Hippocampal formation (tissue), 2 donors: Measurements from ENCODE around the gene EXD3.
"Not testable (repeated sequence)": the region's sequence is repeated elsewhere in the genome, so short reads cannot be mapped to it uniquely, and the experiment has no call there.

Experiments used
- DNase-seq, 2 donors: peaks; one replicate each; lab custom pipeline; 2025; lab: John Stamatoyannopoulos, UW

Gene EXD3

DNA sequence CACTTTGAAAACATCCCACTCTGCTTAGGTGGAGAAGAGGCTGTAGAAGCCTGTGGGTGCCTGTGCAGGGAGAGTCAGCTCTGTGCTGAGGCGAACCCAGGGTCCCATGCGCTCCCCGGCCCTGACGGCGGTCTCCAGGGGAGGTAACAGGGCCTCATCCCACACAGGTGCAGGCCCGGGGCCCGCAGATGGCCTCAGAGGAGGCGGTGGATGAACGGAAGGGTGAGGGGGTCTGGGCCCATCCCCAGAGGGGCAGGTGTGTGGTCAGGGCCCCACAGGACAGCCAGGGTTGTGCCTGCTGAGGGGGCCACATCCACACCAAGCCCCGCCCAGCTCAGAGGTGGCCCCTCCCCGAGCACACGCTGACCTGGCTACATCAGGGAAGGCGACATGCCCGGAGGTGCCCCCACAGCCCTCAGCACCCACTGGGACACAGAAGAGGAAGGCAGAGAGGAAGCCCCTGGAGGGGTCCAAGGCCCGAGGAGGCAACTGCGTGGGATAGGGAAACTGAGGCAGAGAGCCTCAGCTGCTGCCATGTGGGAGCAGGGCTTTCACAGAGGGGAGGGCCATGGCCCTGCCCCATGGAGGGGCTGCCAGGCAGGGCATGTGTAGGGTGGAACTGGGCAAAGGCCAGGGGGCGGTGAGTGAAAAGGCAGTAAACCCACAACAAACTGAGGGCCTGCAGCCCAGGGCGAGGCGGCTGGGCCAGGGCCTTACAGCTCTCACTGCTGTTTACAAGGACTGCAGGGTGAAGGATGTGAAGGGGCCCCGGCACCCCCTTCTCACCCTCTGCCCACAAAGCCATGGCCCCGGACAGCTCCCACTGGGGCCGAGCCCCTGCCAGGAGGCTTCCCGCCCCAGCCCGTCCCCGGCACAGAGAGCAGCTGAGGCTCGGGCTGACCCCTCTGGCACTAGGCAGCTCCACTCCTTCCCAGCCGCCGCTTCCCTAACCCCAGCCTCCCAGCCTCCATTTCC is 29.5 kb downstream of the EXD3 start:
- no peak for DNase-seq

DNA sequence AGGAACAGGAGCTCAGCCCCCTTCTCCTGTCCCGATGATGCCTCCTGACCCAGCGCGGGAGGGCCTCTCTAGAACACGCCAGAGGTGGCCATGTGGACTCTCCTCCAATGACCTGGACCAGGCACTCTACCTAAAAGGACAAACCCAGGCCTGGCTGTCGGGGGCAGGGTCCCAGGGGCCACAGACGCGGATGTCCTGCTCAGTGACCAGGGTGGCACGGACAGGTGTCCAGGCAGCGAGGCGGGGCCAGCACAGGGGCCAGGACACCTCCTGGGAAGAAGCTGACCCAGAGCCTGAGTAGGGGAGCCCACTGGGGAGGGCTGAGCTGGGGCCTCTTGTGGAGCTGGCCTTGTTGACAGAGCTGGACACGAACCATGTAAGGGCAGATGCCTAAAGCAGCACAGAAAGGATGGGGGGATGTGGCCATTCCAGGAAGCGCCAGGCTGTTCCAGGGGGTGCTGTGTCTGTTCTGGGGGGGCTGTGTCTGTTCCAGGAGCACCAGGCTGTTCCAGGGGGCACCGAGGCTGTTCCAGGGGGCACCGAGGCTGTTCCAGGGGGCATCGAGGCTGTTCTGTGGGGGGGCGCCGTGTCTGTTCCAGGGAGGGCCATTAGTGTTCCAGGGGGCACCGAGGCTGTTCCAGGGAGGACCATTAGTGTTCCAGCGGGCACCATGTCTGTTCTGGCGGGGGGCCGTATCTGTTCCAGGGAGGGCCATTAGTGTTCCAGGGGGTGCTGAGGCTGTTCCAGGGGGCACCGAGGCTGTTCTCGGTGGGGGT is 30.5 kb downstream of the EXD3 start:
- no peak for DNase-seq

DNA sequence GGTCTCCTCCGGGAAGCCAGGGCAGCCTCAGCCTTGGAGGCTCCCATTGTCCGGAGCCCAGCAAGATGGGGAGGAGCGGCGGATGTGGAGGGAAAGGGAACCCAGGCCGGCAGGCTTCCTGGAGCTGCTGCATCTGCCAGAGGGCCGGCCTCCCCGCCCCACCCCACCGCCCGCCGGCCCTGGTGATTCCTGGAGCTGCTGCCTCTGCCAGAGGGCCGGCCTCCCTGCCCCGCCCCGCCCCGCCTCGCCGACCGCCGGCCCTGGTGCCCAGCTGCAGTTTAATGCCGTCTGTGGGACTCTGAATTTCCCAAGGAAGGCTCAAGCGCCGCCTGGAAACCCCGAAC is 31.6 kb downstream of the EXD3 start:
- DNase-seq: no peak

DNA sequence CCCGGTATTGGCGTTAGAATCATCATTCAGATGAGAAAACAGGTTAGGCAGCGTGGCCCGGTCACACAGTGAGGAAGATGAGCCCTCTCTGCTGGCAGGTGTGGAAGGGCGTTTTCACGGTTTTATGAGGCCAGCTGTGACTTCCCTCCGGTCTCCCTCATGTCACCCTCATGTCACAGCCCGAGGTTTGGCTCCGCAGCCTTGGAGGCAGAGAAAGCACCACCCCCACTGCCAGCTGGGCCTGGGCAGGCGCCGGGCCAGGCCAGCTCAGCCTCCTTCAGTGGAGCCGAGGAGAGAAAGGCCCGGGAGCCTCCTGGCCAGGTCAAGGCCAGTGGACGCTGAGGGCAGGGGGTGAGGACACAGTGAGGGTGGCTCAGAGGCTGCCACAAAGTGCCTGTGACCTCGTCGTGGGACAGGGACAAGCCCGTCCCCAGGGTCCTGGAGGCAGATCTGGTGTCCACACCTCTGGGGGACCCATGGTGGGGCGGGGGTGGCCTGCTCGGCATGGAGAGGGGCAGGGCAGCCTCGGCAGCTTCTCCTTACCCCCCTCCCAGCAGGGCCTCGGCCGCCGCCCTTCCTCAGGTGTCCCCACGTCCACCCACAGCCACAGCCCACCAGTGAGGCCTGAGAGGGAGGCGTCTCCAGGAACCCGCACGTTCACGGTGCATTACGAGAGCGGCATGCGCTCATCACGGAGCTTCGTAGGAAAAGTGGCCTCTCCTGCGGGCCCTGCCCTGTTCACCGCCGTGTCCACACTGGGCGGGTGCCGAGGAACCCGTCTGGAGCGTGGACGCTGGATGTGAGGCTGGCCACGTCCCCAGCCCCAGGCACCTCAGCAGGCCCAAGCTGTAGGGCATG is 32.2 kb downstream of the EXD3 start:
- no peak for DNase-seq

DNA sequence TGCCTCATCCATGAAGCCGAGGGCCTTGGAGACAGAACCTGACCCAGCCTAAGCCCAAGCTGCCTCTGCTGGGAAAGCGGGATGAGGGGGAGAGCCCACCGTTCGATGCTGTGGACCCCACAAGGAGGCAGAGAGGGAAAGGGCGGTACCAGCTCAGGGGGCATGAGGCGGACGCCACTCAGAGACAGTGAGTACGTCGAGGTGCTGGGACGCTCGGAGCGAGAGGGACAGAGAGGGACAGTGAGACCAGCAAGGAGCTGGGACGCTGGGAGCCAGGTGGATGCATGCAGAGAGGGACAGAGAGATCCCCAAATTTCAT is 33.6 kb downstream of the EXD3 start:
- DNase-seq: no peak

DNA sequence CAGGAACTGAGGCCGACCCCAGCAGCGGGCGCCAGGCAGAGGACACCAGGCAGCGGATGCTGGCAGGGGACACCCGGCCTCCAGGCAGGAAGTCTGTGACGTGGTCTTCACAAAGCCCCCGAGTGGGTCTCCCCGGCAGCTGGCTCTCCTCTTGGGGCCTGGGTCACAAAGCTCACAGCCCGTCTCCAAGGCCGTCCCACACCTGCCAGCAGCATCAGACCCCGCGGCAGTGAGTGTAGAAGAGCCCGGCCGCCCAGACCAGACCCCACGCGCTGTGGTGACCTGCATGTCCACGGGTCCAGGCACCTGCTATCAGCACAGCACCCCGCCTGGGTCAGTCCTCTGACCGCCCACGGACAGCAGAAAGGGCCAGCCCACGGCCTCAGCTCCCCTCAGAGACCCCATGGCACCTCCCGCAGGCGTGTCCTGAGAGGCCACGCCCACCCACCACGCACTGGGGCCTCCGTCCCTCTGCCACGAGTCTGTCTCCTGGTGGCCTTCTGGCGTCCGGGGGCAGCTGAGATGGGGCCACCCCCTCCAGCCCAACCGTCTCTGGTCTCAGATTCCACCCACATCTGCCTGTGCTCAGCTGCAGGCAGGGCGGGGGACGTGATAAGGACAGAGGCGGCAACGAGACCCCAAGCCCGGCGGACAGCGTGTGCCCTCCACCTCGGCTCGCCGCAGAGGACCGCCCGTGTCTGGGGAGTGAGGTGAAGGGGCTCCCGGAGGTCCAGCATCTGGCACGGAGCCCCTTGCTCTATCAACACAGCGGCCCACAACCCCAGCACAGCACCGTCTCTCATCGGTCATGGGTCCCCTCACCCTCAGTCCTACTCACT is 34.2 kb downstream of the EXD3 start:
- DNase-seq: no peak

DNA sequence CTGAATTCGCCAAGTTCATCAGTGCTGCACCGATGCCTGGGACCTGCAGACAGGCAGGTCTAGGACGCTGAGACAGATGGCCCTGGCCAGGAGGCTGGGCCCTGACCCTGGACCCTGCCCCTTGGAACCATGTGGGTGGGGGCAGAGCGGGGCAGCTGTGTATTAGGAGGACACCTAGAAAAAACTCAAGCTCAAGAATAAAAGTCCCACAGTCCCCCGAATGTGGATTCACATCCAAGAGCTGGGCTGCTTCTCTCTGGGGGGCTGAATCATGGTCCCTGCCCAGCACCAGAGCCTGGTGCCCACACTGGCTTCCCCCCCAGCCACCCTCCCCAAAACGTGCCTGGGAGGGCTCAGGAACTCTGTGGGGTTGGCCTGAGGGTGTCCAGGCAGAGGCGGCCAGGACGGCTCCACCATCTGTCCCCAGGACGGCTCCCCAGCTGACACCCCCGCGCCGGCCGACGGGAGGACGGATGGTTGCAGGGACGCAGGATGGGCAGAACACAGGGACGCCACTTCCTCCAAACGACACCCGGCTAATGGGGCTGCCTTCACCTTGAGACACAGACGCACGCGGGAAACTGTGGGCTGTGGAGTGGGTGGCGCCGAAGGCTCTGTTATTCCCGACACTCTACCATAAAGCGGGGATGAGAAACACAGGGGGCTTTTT is 34.9 kb downstream of the EXD3 start:
- DNase-seq: no peak

DNA sequence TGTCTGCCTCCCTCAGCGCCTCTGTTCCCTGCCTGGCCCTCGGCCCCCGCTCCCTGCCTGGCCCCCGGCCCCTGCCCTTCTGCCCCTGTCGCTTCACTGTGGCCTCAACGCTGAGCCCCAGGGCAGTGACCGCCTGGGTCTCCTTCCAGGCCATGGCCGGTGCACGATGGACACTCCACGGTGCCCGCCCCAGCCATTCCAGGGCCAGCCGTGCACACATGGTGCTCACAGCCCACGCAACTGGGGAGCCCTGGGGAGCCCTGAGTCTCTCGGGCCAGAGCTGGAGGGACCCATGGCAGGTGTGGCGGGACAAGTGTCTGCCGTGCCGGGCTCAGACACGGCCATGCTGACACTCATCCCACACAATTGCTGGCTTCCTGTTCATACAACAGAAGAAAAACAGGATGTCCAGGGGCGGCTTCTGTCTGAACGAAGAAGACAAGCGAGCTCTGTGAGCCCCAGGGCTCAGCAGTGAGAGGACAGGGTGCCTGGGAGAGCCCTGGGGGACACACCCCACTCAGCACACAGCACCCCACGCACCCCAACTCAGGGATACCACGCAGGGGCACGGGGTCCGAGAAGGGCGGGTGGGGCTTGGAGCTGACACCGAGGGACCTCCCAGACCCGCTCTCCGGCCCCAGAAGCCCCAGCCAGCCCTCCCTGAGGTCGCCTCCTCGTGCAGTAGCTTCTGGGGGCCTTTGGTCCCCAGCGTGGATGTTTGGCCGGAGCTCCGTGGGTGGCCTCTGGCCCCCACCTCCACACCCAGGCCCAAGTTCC is 35.7 kb downstream of the EXD3 start:
- DNase-seq: no peak

DNA sequence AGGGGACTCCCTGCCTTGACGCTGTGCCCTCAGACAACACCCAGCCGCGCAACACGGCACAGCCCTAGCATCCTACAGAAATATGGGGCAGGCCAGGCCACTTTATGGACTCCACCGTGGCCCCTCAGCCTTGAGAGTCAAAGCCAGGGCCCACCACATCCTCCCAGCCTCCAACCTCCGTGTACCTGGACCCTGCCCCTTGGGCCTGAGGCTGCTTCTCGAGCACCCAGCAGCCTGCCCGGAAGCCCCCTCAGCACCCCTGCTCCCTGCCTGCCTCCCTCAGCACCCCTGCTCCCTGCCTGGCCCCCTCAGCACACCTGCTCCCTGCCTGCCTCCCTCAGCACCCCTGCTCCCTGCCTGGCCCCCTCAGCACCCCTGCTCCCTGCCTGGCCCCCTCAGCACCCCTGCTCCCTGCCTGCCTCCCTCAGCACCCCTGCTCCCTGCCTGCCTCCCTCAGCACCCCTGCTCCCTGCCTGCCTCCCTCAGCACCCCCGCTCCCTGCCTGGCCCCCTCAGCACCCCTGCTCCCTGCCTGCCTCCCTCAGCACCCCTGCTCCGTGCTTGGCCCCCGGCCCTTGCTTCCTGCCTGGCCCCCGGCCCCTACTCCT is 36.4 kb downstream of the EXD3 start:
- DNase-seq: not testable (repeated sequence)

DNA sequence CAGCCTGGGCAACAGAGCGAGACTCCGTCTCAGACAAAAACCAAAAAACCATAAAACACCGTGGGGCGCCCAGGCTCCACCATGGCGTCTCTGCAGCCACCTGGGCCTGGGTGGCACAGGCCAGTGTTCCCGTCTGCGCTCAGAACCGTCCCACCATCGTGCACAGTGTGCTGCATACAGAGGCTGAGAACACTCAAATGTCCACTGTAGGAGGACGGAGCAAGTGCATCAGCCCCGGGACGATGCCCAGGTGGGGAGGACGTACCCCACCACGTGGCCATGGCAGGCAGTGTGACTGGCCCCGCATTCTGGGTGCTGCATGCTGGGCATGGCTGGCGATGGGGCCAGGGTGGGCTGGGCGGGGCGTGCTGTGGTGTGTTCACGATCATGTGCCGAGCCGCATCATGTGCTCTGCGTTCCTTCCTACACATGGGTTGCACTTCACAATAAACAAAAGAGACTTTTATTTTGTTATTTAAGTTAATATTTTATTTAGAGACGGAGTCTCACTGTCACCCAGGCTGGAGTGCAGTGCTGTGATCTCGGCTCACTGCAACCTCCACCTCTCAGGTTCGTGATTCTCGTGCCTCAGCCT is 37.8 kb downstream of the EXD3 start:
- no peak for DNase-seq

DNA sequence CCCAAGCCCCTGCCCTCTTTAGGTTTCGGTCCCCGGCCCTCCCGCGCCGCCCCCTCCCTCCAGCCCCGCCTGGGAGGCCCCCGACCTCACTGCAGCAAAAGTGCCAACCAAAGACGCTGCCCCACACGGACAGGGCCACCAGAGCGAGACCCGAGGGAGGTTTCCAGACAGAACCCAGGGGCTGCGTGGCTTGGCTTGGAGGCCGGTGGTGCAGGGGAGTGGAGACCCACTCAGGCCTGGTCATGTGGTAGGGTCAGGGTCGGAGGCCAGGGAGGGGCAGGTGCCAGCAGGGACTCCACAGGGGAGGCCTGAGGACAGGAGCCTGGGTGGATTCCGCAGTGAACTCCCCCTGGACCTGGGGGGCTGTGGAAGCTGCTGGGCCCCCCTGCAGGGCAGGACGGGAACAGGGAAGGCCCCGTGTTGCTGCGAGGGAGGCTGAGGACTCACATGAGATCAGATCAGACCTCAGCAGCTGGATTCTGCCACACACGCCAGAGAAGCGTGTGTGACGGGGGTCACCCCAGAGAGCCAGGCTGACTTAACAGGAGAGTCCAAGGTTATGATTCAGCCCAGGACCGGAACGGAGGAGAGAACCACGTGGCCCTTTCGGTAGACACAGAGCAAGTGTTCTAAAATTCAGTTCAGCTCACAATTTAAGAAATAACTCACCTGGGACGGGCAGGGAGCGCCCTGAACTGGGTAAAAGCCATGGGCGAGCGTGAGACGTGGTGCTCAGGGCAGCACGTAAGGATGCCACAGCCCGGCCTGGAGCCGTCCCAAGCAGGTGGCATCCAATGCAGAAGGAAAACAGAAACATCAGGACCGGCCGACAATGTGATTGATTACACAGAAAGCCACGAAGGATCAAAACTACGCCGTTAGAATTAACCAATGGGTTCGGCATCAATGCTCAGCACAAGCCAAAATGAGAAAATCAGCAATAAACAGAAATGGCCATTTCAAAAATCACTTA is 38.9 kb downstream of the EXD3 start:
- DNase-seq: no peak

DNA sequence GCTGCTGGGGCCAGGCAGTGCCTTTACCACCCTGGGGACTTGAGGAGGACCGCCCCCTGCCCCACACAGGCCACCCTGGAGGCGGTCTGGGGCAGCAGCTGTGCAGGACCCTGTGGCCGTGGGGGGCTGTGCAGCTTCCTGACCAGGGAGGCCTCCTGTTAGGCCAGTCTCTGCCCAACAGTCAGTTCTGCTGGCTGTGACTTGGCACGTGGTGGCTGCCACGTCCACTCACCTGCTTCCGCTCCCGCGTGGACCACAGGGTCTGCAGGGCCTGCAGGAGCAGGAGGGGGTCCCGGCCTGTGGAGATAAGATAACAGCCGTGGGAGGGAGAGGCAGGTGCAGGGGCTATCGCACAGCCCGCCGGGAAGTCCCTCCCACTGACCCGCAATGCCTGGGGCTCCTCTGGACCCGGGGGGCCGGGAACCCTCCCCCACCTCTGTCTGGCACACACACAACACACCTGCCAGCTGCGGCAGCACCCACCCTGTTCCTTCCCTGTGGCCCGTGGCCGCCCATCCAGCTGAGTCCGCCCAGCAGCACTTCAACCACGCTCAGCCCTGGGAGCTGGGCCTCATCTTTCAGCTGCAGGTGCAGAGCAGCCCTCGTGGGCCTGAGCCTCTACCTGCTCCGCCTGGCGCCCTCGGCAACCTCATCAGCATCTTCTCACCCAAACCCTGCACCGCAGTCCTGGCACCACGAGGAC is 39.7 kb downstream of the EXD3 start:
- DNase-seq: no peak

DNA sequence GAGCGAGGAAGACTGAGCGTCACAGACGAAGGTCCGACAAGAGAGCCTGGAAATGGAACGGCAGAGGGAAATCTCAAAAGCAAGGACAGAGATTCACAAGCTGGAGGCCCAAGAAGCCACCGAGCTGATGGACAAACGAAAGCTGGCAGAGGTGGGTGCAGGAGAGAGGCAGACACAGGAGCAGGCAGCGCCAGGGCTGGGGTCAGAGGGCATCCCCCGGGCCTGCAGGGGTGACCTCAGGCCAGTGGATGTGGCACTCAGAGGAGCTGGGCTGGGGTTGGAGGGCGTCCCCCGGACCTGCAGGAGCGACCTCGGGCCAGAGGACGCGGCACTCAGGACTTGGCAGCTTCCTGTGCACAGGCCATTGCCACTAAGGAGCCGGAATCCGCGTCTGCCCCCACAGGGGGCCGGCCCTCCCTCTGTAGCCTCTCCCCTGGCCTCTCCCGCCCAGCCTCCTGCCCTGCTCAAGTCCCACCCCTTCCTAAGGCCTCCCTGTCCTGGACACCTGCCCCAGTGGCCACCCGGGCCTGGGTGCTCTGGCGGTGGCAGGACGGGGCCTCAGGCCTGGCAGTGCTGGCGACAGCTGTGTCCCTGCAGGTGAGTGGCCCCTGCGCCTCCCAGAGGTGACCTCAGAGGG is 40.4 kb downstream of the EXD3 start:
- DNase-seq: no peak

DNA sequence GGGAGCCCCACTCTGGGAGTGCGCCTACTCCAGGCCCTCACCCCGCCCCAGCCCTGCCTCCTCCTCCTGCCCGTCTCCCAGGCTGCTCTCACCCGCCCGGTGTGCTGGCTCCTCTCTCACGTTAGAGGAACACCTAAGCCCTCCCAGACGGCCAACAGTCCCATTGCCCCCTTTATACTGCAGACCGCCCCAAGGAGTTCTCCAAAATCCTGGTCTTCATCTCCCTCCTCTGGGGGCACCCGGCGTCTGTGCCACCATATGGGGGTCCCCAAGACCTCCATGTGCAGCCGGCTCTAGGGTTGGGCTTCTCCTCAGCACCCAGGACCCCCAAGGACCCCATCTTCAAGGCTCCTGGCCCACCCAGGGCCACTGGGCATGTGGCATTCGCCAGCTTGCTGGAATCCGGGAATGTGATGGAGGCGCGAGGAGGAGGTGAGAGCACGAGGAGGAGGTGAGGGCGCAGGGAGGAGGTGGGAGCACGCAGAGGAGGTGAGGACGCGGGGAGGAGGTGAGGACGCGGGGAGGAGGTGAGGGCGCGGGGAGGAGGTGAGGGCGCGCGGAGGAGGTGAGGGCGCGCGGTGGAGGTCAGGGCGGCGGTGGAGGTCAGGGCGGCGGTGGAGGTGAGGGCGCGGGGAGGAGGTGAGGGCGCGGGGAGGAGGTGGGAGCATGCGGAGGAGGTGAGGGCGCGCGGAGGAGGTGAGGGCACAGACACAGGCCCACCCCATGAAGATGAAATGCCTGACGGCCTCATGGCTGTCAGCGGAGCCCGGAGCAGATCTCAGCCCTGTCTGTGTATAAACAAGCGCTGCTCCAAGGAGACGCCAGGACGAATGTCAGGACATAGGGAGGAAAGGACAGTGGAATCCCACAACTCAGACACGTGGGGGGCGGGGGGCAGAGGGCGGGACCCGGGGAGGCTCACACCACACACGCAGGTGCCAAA is 41.2 kb downstream of the EXD3 start:
- DNase-seq: no peak

DNA sequence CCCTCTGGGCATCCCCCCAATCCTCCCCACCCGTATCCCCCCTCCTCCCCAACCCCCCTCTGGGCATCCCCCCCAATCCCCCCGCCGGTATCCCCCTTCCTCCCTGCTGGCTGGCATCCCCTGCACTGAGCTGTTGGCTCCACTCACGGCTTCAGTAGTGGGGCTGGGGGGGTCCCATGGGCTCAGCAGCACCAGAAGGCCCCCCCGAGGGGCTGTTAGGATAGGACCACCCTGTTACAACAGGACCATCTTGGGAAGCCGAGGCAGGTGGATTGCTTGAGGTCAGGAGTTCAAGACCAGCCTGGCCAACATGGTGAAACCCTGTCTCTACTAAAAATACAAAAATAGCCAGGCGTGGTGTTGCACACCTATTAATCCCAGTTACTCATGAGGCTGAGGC is 42.4 kb downstream of the EXD3 start:
- DNase-seq: no peak

DNA sequence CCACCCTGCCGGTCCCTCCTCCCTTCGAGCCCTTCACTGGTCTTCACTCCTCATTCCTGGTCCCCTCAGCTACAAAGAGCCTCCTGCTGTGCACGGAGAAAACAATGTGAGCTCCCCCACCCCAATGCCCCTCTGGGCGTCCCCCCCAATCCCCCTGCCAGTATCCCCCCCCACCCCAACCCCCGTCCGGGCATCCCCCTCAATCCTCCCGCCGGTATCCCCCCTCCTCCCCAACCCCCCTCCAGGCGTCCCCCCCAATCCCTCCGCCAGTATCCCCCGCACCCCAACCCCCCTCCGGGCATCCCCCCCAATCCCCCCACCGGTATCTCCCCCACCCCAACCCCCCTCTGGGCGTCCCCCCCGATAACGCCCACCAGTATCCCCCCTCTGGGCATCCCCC is 42.8 kb downstream of the EXD3 start:
- DNase-seq: no peak
